ENCODE results near the gene RNF144B.
"Not testable (repeated sequence)": the region's sequence is repeated elsewhere in the genome, so short reads cannot be mapped to it uniquely, and the experiment has no call there.

DNA sequence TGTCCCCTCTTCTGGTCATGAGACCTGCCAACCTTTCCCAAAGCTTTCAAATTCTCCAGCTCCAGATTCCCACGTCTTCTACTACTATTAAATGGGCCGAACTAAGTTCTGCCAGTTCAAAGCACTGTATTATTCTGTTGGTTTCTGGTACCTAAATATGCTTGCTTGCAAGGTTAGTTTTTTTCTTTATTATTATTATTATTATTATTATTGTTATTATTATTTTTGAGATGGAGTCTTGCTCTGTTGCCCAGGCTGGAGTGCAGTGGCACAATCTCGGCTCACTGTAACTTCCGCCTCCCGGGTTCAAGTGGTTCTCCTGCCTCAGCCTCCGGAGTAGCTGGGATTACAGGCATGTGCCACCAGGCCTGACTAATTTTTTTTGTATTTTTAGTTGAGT is 17.8 kb downstream of the RNF144B start:
- TF ChIP-seq, protein P1, sequence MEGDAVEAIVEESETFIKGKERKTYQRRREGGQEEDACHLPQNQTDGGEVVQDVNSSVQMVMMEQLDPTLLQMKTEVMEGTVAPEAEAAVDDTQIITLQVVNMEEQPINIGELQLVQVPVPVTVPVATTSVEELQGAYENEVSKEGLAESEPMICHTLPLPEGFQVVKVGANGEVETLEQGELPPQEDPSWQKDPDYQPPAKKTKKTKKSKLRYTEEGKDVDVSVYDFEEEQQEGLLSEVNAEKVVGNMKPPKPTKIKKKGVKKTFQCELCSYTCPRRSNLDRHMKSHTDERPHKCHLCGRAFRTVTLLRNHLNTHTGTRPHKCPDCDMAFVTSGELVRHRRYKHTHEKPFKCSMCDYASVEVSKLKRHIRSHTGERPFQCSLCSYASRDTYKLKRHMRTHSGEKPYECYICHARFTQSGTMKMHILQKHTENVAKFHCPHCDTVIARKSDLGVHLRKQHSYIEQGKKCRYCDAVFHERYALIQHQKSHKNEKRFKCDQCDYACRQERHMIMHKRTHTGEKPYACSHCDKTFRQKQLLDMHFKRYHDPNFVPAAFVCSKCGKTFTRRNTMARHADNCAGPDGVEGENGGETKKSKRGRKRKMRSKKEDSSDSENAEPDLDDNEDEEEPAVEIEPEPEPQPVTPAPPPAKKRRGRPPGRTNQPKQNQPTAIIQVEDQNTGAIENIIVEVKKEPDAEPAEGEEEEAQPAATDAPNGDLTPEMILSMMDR (conservative IDR thresholded peaks at IDR 0.05; ENCODE audit: low read depth in 2 of 2), result not testable (repeated sequence)
- not testable (repeated sequence) for TF ChIP-seq POLR2AphosphoS5 (IDR thresholded peaks at IDR 0.05; ENCODE audit: low read depth); EZH2phosphoT487 (IDR thresholded peaks at IDR 0.05; ENCODE audit: unreplicated experiment); CREB1 (CRISPR knock-in tag; IDR thresholded peaks at IDR 0.05; ENCODE audit: low read depth); EZH2 (IDR thresholded peaks at IDR 0.05; ENCODE audit: low read depth, unreplicated experiment); JUNB (IDR thresholded peaks at IDR 0.05; ENCODE audit: unreplicated experiment); ZNF114 (CRISPR knock-in tag; IDR thresholded peaks at IDR 0.05); NANOG (IDR thresholded peaks at IDR 0.05; ENCODE audit: borderline replicate concordance); ZNF331 (CRISPR knock-in tag; IDR thresholded peaks at IDR 0.05; ENCODE audit: low read depth); STAT1 (IDR thresholded peaks at IDR 0.05; ENCODE audit: unreplicated experiment)
- TF ChIP-seq, protein P2, sequence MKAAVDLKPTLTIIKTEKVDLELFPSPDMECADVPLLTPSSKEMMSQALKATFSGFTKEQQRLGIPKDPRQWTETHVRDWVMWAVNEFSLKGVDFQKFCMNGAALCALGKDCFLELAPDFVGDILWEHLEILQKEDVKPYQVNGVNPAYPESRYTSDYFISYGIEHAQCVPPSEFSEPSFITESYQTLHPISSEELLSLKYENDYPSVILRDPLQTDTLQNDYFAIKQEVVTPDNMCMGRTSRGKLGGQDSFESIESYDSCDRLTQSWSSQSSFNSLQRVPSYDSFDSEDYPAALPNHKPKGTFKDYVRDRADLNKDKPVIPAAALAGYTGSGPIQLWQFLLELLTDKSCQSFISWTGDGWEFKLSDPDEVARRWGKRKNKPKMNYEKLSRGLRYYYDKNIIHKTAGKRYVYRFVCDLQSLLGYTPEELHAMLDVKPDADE (IDR thresholded peaks at IDR 0.05), result not testable (repeated sequence)
- TF ChIP-seq, protein P3, sequence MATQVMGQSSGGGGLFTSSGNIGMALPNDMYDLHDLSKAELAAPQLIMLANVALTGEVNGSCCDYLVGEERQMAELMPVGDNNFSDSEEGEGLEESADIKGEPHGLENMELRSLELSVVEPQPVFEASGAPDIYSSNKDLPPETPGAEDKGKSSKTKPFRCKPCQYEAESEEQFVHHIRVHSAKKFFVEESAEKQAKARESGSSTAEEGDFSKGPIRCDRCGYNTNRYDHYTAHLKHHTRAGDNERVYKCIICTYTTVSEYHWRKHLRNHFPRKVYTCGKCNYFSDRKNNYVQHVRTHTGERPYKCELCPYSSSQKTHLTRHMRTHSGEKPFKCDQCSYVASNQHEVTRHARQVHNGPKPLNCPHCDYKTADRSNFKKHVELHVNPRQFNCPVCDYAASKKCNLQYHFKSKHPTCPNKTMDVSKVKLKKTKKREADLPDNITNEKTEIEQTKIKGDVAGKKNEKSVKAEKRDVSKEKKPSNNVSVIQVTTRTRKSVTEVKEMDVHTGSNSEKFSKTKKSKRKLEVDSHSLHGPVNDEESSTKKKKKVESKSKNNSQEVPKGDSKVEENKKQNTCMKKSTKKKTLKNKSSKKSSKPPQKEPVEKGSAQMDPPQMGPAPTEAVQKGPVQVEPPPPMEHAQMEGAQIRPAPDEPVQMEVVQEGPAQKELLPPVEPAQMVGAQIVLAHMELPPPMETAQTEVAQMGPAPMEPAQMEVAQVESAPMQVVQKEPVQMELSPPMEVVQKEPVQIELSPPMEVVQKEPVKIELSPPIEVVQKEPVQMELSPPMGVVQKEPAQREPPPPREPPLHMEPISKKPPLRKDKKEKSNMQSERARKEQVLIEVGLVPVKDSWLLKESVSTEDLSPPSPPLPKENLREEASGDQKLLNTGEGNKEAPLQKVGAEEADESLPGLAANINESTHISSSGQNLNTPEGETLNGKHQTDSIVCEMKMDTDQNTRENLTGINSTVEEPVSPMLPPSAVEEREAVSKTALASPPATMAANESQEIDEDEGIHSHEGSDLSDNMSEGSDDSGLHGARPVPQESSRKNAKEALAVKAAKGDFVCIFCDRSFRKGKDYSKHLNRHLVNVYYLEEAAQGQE (IDR thresholded peaks at IDR 0.05; ENCODE audit: unreplicated experiment), result not testable (repeated sequence)
- TF ChIP-seq, protein P4, sequence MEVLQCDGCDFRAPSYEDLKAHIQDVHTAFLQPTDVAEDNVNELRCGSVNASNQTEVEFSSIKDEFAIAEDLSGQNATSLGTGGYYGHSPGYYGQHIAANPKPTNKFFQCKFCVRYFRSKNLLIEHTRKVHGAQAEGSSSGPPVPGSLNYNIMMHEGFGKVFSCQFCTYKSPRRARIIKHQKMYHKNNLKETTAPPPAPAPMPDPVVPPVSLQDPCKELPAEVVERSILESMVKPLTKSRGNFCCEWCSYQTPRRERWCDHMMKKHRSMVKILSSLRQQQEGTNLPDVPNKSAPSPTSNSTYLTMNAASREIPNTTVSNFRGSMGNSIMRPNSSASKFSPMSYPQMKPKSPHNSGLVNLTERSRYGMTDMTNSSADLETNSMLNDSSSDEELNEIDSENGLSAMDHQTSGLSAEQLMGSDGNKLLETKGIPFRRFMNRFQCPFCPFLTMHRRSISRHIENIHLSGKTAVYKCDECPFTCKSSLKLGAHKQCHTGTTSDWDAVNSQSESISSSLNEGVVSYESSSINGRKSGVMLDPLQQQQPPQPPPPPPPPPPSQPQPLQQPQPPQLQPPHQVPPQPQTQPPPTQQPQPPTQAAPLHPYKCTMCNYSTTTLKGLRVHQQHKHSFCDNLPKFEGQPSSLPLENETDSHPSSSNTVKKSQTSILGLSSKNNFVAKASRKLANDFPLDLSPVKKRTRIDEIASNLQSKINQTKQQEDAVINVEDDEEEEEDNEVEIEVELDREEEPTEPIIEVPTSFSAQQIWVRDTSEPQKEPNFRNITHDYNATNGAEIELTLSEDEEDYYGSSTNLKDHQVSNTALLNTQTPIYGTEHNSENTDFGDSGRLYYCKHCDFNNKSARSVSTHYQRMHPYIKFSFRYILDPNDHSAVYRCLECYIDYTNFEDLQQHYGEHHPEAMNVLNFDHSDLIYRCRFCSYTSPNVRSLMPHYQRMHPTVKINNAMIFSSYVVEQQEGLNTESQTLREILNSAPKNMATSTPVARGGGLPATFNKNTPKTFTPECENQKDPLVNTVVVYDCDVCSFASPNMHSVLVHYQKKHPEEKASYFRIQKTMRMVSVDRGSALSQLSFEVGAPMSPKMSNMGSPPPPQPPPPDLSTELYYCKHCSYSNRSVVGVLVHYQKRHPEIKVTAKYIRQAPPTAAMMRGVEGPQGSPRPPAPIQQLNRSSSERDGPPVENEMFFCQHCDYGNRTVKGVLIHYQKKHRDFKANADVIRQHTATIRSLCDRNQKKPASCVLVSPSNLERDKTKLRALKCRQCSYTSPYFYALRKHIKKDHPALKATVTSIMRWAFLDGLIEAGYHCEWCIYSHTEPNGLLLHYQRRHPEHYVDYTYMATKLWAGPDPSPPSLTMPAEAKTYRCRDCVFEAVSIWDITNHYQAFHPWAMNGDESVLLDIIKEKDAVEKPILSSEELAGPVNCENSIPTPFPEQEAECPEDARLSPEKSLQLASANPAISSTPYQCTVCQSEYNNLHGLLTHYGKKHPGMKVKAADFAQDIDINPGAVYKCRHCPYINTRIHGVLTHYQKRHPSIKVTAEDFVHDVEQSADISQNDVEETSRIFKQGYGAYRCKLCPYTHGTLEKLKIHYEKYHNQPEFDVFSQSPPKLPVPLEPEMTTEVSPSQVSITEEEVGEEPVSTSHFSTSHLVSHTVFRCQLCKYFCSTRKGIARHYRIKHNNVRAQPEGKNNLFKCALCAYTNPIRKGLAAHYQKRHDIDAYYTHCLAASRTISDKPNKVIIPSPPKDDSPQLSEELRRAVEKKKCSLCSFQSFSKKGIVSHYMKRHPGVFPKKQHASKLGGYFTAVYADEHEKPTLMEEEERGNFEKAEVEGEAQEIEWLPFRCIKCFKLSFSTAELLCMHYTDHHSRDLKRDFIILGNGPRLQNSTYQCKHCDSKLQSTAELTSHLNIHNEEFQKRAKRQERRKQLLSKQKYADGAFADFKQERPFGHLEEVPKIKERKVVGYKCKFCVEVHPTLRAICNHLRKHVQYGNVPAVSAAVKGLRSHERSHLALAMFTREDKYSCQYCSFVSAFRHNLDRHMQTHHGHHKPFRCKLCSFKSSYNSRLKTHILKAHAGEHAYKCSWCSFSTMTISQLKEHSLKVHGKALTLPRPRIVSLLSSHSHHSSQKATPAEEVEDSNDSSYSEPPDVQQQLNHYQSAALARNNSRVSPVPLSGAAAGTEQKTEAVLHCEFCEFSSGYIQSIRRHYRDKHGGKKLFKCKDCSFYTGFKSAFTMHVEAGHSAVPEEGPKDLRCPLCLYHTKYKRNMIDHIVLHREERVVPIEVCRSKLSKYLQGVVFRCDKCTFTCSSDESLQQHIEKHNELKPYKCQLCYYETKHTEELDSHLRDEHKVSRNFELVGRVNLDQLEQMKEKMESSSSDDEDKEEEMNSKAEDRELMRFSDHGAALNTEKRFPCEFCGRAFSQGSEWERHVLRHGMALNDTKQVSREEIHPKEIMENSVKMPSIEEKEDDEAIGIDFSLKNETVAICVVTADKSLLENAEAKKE (CRISPR knock-in tag; IDR thresholded peaks at IDR 0.05), result not testable (repeated sequence)
